Erythroblast (primary cell): ENCODE data around the gene NDUFS5.
"Not testable (repeated sequence)": the region's sequence is repeated elsewhere in the genome, so short reads cannot be mapped to it uniquely, and the experiment has no call there.

Source experiments
- DNase-seq, 2 experiments: peaks; one replicate each; lab custom pipeline; 2025; lab: John Stamatoyannopoulos, UW
- GATA1 ChIP-seq: IDR thresholded peaks from 2 replicates; pipeline ENCODE4 v1.6.1; 2011; ENCODE audit warnings: low read depth, mild to moderate bottlenecking, control low read depth, low read length, moderate library complexity
- POLR2A ChIP-seq: IDR thresholded peaks from 2 replicates; pipeline ENCODE4 v1.6.1; 2011; ENCODE audit warnings: mild to moderate bottlenecking, low read length

NDUFS5 gene

DNA sequence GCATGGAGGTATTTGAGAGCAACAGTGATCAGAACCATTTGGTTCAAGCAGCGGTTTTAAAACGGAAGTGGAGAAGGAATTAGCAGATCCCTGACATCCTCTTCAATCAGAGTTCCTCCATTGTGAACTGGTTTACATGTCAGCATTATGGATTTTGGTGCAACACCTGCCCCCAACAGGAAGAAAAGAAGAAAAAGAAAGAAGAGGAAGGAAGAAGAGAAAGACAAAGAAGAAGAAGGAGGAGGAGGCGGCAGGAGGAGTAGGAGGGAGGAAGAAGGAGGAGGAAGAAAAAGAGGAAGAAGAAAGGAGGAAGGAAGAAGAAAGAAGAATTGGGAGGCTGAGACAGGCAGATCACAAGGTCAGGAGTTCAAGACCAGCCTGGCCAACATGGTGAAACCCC, 17.4 kb downstream of the NDUFS5 start:
- DNase-seq, result no peak
- TF ChIP-seq GATA1, result no peak
- no peak for TF ChIP-seq POLR2A

DNA sequence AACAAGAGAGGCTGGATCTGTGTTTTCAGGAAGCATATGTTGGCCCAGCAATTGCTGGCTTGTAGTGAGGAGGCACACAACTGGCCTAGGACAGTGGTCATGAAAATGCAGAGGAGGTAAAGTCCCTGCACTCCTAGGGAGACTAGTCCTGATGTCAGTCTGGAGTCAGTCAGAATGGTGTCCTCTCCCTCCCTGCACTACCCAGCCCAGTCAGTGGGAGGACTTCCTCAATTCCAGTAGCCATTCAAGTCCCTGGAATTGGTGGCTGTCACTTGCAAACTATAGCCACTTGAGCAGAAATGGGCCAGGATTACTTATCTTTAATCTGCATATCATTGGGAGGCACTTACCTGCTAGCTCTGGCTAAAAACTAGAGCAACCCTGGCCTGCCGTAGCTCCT, 18.6 kb downstream of the NDUFS5 start:
- peak; percentile 9 to 10 for DNase-seq
- TF ChIP-seq GATA1, result no peak
- no peak for TF ChIP-seq POLR2A

GRCh38 chr1:39045231-39045630, 19.1 kb downstream of the NDUFS5 start:
- no peak for DNase-seq
- TF ChIP-seq POLR2A (no peak), GATA1 (no peak)

DNA sequence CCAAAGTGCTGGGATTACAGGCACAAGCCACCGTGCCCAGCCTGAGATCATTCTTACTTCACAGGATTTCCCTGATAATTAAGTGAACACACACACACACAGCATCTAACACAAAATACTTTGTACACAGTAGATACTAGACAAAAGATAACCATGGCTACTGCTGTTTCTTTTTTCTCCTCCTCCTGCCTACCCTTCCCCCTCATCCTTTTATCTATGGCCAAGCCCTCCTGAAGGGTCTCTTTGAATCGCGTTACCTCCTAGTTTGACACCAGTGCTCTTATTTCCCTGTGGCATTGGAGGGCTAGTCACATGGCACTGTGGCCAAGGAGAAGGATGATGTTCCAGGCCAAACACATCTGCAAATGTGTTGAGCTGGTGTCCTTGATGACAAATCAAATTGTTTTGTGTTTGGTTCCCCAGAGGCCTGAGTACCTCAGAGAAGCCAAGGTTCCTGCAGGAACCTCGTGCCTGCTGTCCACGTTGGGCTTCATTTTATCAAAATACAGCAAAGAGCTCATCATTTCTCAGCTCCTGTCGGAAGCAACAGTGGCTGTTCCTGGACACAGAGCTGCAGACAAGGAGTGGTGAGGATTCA, 20.6 kb downstream of the NDUFS5 start:
- no peak for DNase-seq

GRCh38 chr1:39047374-39048229, 21.5 kb downstream of the NDUFS5 start:
- peak; percentile 72 to 76 for DNase-seq
- TF ChIP-seq GATA1 (no peak), POLR2A (peak; percentile 35)

More for the DNA sequence above, 20.6 kb downstream of the NDUFS5 start:
- TF ChIP-seq POLR2A (no peak), GATA1 (no peak)

GRCh38 chr1:39048745-39049370, 22.7 kb downstream of the NDUFS5 start:
- DNase-seq, result peak in 1 of 2 experiments; percentile 5
- TF ChIP-seq GATA1 (no peak), POLR2A (no peak)

- DNase-seq, result no peak
- no peak for TF ChIP-seq POLR2A
- TF ChIP-seq GATA1, result no peak
Observed at GRCh38 chr1:39050001-39050400, 23.9 kb downstream of the NDUFS5 start.

DNA sequence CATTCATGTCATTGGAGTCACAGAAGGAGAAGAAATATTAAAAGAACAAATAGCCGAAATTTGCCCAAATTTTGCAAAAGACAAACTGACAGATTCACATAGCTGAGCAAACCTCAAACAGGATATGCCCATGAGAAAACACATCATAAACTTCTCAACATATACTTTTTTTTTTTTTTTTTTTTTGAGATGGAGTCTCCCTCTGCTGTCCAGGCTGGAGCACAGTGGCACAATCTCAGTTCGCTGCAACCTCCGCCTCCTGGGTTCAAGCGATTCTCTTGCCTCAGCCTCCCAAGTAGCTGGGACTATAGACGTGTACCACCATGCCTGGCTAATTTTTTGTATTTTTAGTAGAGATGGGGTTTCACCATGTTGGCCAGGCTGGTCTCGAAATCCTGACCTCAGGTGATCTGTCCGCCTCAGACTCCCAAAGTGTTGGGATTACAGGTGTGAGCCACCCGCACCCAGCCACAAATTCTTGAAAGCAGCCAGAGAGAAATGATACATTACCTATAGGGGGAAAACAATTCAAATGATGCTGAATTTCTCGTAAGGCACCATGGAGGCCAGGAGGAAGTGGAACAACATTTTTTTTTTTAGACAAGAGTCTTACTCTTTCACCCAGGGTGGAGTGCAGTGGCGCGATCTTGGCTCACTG, 25.2 kb downstream of the NDUFS5 start:
- DNase-seq, result not testable (repeated sequence)

DNA sequence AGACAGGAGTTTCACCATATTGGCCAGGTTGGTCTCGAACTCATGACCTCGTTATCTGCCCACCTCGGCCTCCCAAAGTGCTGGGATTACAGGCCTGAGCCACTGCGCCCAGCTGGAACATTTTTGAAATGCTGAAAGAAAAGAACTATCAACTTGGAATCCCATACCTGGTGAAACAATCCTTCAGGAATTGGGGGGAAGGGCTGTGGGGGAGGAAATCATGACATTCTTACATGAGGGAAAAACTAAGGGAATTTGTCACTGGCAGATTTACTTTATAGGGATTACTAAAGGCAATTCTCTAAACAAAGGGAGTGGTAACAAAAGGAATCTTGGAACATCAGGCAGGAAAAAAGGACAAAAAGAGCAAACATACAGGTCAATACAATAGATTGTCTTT, 25.8 kb downstream of the NDUFS5 start:
- no peak for DNase-seq
- TF ChIP-seq POLR2A (no peak), GATA1 (no peak)

GRCh38 chr1:39055213-39055710, 29.1 kb downstream of the NDUFS5 start:
- not testable (repeated sequence) for DNase-seq

DNA sequence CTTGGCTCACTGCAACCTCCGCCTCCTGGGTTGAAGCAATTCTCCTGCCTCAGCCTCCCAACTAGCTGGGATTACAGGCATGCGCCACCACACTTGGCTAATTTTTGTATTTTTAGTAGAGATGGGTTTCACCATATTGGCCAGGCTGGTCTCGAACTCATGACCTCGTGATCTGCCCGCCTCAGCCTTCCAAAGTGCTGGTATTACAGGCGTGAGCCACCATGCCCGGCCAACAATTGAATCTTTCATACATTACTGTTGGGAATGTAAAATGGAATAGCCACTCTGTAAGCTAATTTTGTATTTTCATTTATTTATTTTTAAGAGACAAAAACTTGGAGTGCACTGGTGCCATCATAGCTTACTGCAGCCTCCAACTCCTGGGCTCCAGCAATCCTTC, 35.4 kb downstream of the NDUFS5 start:
- DNase-seq, result not testable (repeated sequence)

DNA sequence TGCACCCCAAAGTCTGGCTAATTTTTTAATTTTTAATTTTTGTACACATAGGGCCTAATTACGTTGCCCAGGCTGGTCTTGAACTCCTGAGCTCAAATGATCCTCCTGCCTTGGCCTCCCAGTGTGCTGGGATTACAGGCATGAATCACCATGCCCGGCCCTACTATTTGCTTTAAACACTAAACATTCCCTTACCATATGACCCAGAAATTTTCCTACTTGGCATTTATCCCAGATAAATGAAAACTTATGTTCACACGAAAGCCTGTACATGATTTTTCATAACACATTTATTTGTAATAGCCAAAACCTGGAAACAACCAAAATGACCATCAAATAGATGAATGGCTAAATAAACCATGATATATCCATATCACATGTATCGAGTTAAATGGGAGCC, 35.8 kb downstream of the NDUFS5 start:
- DNase-seq, result no peak
- TF ChIP-seq POLR2A (no peak), GATA1 (no peak)

DNA sequence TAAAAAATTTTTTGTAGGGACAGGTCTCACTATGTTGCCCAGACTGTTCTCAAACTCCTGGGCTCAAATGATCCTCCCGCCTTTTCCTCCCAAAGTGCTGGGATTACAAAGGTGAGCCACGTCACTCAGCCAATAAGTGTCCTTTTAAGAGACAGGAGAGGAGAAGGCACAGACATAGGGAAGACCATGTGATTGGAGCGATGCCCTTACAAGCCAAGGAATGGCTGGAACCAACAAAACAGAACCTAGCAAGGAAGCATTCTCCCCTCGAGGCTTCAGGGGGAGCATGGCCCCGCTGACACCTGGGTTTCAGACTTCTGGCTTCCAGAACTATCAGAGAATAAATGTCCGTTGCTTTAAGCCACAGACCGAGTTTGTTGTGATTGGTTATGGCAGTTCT, 37.0 kb downstream of the NDUFS5 start:
- DNase-seq, result no peak
- TF ChIP-seq POLR2A, result no peak
- no peak for TF ChIP-seq GATA1

GRCh38 chr1:39063775-39064174, 37.6 kb downstream of the NDUFS5 start:
- TF ChIP-seq GATA1, result no peak
- no peak for TF ChIP-seq POLR2A
- no peak for DNase-seq
